ENCODE measurements around the gene RAB12. TPM values are rescaled to one million over a fixed set of nuclear protein-coding genes. Genes with fewer than 3 reads are reported as not detected.
A peak's percentile ranks its signal among the peaks of the same experiment; 100 is the strongest.

The RAB12 gene
- total and polyA plus RNA-seq, 2 donors = 52.0 to 81.8 TPM

DNA sequence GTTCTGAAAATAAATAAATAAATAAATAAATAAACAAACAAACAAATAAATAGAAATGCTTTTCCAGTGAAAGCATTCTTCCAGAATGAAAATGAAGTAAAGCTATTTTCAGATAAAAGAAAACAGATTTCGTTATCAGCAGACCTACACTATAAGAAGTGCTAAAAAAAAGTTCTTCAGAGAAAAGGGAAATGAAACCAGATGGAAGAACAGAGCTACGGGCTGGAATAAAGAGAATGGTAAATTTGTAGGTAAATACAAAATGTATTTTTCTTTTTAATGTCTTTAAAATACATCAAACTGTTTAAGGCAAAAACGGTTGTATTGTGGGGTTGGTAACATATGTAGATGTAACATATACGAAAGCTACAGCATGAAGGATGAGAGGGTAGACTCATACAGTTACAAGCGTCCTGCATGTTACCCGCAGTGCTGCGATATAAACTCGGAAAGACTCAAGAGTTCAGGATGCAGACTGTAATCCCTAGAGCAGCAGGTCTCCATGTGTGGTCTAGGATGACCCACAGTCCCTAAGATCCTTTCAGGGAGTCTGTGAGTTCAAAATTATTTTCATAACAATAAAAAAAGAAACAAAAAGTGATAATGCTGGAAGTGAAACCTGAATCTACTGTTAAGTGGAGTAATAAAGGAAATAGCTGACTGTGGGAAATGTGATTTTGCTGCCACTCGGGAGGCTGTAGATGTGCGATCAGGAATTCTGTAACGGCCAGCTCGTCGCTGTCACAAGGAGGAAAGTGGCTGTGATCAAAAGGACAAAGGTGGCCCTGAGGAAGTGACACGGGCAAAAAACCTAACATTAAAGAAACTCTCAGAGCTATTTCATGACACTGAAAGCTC is 5.3 kb upstream of the RAB12 start:
- DNase-seq (ENCODE audit: extremely low spot score) = no peak
- H3K4me1 ChIP-seq (ENCODE audit: insufficient read depth) = no peaks in the 10 kb centered on the region
- H3K4me3 ChIP-seq (ENCODE audit: low read depth, low read length) = no peak overlapping the region
- WGBS = 57% methylated on average over 14 of the region's 14 CpGs
- H3K36me3 ChIP-seq (ENCODE audit: insufficient read depth) = no peaks in the 10 kb centered on the region
- no peak overlapping the region for H3K27ac ChIP-seq (ENCODE audit: low read depth)

GRCh38 chr18:8605974-8606373 is 3.3 kb upstream of the RAB12 start:
- no peak for DNase-seq (ENCODE audit: extremely low spot score)
- no peaks in the 10 kb centered on the region for H3K36me3 ChIP-seq (ENCODE audit: insufficient read depth)
- 90% methylated on average over 8 of the region's 8 CpGs for WGBS
- H3K4me3 ChIP-seq (ENCODE audit: low read depth, low read length) = no peak overlapping the region
- no peaks in the 10 kb centered on the region for H3K4me1 ChIP-seq (ENCODE audit: insufficient read depth)
- no peak overlapping the region for H3K27ac ChIP-seq (ENCODE audit: low read depth)

DNA sequence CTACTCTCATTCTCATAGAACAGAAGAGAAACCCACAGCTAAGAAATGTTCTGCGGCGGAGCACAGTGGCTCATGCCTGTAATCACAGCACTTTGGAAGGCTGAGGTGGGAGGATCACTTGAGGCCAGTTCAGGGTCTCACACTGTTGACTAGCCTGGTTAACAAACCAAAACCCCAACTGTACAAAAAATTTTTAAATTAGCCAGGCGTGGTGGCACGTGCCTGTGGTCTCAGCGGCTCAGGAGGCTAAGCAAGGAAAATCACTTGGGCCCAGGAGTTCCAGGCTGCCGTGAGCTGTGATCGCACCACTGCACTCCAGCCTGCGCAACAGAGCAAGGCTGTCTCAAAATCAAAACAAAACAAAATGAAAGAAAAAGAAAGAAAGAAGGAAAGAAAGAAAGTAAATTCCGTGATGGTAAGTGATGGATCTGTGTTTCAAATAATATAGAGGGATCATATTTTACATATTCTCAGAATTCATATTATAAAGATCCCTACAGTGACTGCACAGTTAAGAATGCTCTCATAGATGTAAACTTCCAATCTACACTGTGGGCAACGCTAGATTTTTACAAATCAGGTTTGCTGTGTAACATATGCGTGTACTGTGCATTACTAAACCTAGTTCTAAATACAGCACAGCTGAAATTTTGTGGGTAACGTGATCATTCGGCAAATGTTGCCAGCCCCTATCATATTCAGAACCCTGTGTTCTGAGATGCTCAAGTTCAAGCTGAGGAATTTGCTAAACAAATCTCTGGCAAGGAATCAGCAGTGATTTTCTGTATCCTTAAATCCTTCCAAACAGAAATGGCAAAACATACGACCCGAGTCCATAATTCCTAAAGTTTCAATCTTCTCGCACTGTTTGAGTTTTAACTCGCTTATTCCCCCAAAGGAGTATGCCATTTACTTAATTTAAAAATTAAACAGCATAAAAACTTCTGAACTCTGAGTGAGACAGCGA is 1.2 kb upstream of the RAB12 start:
- no peaks in the 10 kb centered on the region for H3K36me3 ChIP-seq (ENCODE audit: insufficient read depth)
- 56% methylated on average over 18 of the region's 18 CpGs for WGBS
- H3K4me1 ChIP-seq (ENCODE audit: insufficient read depth) = peaks cover 4% of the 10 kb centered on the region
- DNase-seq (ENCODE audit: extremely low spot score) = peak; percentile 23
- H3K4me3 ChIP-seq (ENCODE audit: low read depth, low read length) = peak overlapping the region; percentile 100
- no peak overlapping the region for H3K27ac ChIP-seq (ENCODE audit: low read depth)

GRCh38 chr18:8609659-8610458 is 622 bp downstream of the RAB12 start:
- Histone ChIP-seq H3K27ac (ENCODE audit: low read depth) (no peak overlapping the region), H3K4me1 (ENCODE audit: insufficient read depth) (peaks cover 4% of the 10 kb centered on the region), H3K36me3 (ENCODE audit: insufficient read depth) (no peaks in the 10 kb centered on the region), H3K4me3 (ENCODE audit: low read depth, low read length) (peak overlapping the region; percentile 100)
- WGBS = under 1% methylated on average over 78 of the region's 78 CpGs
- no peak for DNase-seq (ENCODE audit: extremely low spot score)

DNA sequence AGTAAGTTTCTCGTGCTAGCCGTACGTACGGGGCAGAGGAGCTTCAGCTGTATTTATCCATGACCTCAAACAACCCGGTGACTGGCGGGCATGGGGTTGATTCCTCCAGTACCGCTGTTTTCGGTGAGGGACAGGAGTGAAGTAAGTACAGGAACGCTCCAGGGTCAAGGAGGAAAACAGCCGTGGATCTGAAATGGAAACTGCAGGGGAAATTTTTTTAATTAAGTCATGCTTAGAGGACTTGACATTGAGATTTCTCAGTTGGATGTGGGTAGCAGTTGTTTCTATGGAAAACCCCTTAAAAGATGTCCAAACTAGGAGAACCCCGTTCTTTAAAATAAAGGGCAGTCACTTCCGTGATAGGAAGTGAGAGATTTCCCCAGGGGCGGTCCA is 1.2 kb downstream of the RAB12 start:
- H3K4me3 ChIP-seq (ENCODE audit: low read depth, low read length) = peak overlapping the region; percentile 100
- no peak for DNase-seq (ENCODE audit: extremely low spot score)
- H3K4me1 ChIP-seq (ENCODE audit: insufficient read depth) = peaks cover 4% of the 10 kb centered on the region
- H3K27ac ChIP-seq (ENCODE audit: low read depth) = no peak overlapping the region
- WGBS = 14% methylated on average over 13 of the region's 13 CpGs
- H3K36me3 ChIP-seq (ENCODE audit: insufficient read depth) = no peaks in the 10 kb centered on the region

DNA sequence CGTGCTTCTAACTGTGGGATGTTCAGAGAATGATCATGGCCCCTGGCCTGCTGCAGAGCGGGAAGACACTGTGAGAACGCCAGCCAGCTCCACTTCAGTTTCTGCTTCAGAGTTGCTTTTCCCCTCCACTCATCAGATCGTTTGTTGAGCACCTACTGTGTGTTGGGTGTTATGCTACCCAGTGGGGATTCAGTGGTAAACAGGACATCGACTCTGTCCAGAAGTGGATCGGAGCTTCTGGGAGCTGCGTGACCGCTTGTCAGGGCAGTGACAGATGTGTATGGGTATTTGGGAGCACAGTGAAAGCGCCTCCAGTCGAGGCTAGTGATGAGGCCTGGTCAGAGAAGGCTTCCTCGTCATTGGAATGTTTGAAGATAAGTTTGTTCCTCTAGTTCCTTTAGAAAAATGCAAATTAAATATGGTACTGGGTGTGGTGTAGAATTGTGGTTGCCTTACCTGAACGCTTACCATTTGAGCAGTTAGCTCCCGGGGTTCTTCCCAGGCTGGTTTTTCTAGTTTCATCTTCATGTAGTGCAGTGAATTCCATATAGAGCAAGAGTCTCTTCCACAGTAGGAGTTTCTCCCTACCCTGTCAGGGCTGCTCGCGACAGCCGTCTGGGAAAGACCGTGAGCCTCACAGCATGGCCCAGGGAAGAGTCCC is 2.8 kb downstream of the RAB12 start:
- Histone ChIP-seq H3K4me1 (ENCODE audit: insufficient read depth) (peaks cover 4% of the 10 kb centered on the region), H3K4me3 (ENCODE audit: low read depth, low read length) (no peak overlapping the region), H3K27ac (ENCODE audit: low read depth) (no peak overlapping the region), H3K36me3 (ENCODE audit: insufficient read depth) (no peaks in the 10 kb centered on the region)
- DNase-seq (ENCODE audit: extremely low spot score) = no peak
- 91% methylated on average over 17 of the region's 17 CpGs for WGBS

GRCh38 chr18:8614875-8615274 is 5.6 kb downstream of the RAB12 start:
- no peak overlapping the region for H3K27ac ChIP-seq (ENCODE audit: low read depth)
- WGBS = 88% methylated on average over 12 of the region's 12 CpGs

GRCh38 chr18:8615397-8616027 is 6.3 kb downstream of the RAB12 start:
- Histone ChIP-seq H3K4me3 (ENCODE audit: low read depth, low read length) (no peak overlapping the region), H3K36me3 (ENCODE audit: insufficient read depth) (no peaks in the 10 kb centered on the region), H3K27ac (ENCODE audit: low read depth) (no peak overlapping the region), H3K4me1 (ENCODE audit: insufficient read depth) (peaks cover 4% of the 10 kb centered on the region)
- no peak for DNase-seq (ENCODE audit: extremely low spot score)
- WGBS = 18% methylated on average over 4 of the region's 4 CpGs

More at GRCh38 chr18:8614875-8615274, 5.6 kb downstream of the RAB12 start:
- no peaks in the 10 kb centered on the region for H3K36me3 ChIP-seq (ENCODE audit: insufficient read depth)
- H3K4me1 ChIP-seq (ENCODE audit: insufficient read depth) = peaks cover 4% of the 10 kb centered on the region
- DNase-seq (ENCODE audit: extremely low spot score) = no peak
- H3K4me3 ChIP-seq (ENCODE audit: low read depth, low read length) = no peak overlapping the region

GRCh38 chr18:8616028-8616401 is 6.8 kb downstream of the RAB12 start:
- Histone ChIP-seq H3K27ac (ENCODE audit: low read depth) (no peak overlapping the region), H3K36me3 (ENCODE audit: insufficient read depth) (no peaks in the 10 kb centered on the region), H3K4me3 (ENCODE audit: low read depth, low read length) (no peak overlapping the region), H3K4me1 (ENCODE audit: insufficient read depth) (peaks cover 4% of the 10 kb centered on the region)
- 30% methylated on average over 4 of the region's 4 CpGs for WGBS
- DNase-seq (ENCODE audit: extremely low spot score) = no peak

DNA sequence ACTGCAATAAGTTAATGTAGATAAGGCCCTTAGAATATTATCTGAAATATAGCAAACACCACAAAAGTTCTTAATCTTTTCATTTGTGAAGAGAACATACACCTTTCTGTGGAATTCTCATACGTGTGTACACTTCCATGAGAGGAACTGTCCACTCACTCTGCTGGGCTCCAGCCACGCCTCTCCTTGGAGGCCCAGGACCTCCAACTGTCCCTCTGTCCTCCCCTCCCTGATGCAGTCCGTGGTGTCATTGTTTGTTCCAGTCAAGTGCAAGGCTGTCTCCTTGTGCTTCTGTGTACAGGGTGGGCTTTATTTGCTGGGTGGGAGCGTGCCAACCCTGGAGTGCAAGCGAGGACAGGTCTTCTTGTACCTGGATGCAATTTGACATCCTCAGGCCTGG is 8.7 kb downstream of the RAB12 start:
- H3K4me3 ChIP-seq (ENCODE audit: low read depth, low read length) = no peak overlapping the region
- DNase-seq (ENCODE audit: extremely low spot score) = no peak
- no peaks in the 10 kb centered on the region for H3K36me3 ChIP-seq (ENCODE audit: insufficient read depth)
- 94% methylated on average over 5 of the region's 5 CpGs for WGBS
- no peak overlapping the region for H3K27ac ChIP-seq (ENCODE audit: low read depth)
- no peaks in the 10 kb centered on the region for H3K4me1 ChIP-seq (ENCODE audit: insufficient read depth)

DNA sequence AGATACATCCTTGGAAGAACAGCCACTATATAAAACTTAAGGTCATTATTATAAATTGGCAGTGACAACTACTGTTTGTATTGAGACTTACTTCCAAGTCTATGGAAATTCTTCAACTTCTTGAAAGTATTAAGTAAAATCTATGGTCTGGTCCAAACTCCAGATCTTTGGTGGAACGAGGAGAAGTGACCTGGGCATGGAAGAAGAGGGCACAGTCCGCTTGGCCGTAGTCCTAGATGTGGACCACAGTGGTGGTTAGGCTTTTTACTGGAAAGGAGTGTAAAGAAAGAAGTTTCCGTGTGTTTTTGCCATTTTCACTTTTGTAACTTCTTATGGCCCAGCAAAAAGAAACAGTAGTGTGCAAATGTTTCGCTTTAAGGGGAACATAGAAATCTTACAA is 9.8 kb downstream of the RAB12 start:
- H3K4me1 ChIP-seq (ENCODE audit: insufficient read depth) = no peaks in the 10 kb centered on the region
- 97% methylated on average over 5 of the region's 5 CpGs for WGBS
- no peak overlapping the region for H3K27ac ChIP-seq (ENCODE audit: low read depth)
- H3K36me3 ChIP-seq (ENCODE audit: insufficient read depth) = no peaks in the 10 kb centered on the region
- no peak overlapping the region for H3K4me3 ChIP-seq (ENCODE audit: low read depth, low read length)
- DNase-seq (ENCODE audit: extremely low spot score) = no peak

DNA sequence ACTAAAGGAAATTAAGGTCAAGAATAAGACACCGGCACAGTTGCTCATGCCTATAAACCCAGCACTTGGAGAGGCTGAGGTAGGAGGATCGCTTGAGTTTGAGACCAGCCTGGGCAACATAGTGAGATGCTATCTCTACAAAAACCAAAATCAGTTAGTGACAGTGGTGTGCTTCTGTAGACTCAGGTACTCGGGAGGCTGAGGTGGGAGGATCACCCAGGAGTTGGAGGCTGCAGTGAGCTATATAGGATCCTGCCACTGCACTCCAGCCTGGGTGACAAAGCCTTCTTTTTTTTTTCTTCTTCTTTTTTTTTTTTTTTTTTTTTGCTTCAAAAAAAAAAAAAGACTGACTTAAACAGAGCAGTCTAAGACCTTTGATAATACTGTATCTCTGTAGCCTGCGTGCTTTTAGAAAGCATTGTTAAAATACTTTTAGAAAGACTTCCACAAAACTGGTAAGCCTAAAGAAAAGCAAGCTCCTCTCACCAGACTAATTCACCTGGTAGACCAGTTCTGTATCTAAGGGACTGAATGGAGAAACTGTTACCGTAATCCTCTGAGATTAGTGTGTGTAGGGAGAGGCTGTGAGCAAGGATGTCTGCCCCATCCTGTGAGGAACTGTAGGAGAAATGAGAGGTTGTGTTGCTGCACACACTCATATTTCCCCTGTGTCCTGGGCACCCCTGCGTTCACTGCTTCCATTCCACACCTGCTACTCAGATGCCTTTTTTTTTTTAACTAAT is 10.8 kb downstream of the RAB12 start:
- WGBS = 87% methylated on average over 6 of the region's 6 CpGs
- no peaks in the 10 kb centered on the region for H3K36me3 ChIP-seq (ENCODE audit: insufficient read depth)

More for the DNA sequence above, 10.8 kb downstream of the RAB12 start:
- H3K4me1 ChIP-seq (ENCODE audit: insufficient read depth) = no peaks in the 10 kb centered on the region
- no peak overlapping the region for H3K4me3 ChIP-seq (ENCODE audit: low read depth, low read length)
- no peak overlapping the region for H3K27ac ChIP-seq (ENCODE audit: low read depth)
- no peak for DNase-seq (ENCODE audit: extremely low spot score)
